Fibroblast of pulmonary artery (primary cell): ENCODE results near the gene TMPRSS7.

ENCODE experiments used
- DNase-seq: peaks from one replicate; pipeline ENCODE4 v3.0.0-alpha.2; 2010; ENCODE audit warnings: low read depth
- H3K4me3 ChIP-seq: replicated peaks from 2 replicates; pipeline ENCODE4 v1.5.1; 2011; ENCODE audit warnings: low read depth, mild to moderate bottlenecking, control low read depth, low read length, moderate library complexity
- TF ChIP-seq, protein P1 (sequence below): IDR thresholded peaks from 2 replicates; pipeline ENCODE4 v1.5.1; 2011; ENCODE audit warnings: mild to moderate bottlenecking, control low read depth, low read length, inconsistent platforms; ENCODE audit errors: missing control alignments

Gene TMPRSS7

DNA sequence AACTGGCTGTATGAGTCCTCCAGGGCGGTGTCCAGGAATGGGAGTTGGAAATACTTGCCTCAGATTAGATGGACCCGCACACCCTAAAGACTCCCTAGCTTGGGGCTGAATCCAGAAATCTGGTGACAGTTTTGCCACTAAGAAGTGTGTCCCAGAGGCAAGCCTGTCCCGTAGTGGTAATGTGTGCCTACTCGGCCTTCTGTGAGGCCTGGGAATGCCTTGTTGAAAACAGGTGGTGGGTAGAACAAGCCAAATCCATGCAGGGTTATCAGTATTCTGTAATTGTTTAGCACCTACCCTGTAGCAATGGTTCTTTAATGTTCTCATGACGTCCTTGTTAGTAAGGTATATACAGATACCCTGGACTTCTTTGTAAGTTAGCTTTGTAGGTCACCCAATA, 53.2 kb downstream of the TMPRSS7 start:
- no peak overlapping the region for H3K4me3 ChIP-seq
- TF ChIP-seq, protein P1, sequence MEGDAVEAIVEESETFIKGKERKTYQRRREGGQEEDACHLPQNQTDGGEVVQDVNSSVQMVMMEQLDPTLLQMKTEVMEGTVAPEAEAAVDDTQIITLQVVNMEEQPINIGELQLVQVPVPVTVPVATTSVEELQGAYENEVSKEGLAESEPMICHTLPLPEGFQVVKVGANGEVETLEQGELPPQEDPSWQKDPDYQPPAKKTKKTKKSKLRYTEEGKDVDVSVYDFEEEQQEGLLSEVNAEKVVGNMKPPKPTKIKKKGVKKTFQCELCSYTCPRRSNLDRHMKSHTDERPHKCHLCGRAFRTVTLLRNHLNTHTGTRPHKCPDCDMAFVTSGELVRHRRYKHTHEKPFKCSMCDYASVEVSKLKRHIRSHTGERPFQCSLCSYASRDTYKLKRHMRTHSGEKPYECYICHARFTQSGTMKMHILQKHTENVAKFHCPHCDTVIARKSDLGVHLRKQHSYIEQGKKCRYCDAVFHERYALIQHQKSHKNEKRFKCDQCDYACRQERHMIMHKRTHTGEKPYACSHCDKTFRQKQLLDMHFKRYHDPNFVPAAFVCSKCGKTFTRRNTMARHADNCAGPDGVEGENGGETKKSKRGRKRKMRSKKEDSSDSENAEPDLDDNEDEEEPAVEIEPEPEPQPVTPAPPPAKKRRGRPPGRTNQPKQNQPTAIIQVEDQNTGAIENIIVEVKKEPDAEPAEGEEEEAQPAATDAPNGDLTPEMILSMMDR: no peak
- no peak for DNase-seq

DNA sequence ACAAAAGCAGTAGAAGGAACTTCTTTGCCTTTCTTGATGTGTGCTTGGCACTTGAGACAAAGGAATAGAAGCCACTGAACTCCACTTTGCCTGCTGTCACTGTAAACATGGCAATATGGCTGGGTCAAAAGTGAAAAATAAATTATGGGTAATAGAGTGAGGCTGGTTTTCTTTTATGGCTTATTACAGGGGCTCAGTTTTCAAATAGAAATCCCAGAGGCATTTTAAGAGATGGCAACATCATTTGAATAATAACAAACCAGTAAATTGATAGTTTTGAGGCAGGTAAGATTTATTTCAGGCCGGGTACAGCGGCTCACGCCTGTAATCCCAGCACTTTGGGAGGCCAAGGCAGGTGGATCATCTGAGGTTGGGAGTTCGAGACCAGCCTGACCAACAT, 54.4 kb downstream of the TMPRSS7 start:
- no peak for DNase-seq
- TF ChIP-seq, protein P1: no peak
- H3K4me3 ChIP-seq: no peak overlapping the region

DNA sequence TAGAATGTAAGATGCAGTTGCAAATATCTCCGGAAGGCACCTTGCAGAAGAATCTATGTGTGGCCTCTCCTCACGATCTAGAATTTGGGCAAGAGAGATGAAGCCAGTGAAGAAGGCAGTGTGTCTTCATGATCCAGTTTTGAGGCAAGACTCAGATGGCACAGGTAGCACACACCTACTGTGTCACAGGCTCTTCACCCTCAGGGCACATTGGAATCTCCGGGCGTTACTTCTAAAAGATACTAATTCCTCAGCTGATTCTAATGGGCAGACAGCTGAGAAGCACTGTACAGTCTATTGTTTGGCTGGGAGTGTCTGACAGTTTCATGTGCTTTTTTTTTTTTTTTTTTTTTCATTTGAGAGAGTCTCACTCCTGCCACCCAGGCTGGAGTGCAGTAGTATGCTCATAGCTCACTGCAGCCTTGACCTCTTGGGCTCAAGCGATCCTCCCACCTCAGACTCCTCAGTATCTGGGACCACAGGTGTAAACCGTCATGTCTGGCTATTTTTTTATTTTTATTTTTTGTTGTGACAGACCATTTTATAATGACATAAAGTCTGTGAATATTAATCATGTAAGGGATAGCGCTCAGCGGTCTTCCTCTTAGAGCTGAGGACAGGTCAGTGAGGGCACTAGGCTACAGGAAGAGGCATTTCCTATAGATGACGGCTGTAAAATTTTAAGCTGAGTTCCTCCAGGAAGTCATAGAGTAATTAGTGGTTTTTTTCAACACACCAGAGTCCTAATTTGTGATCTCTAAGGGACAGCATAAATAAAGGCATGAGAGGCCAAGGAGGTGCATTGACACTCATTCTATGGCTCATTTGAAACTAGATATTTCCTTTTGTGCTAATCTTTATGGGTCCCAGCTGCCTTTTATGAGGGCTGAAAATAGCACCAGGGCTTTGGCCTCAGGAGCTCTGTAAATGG, 55.7 kb downstream of the TMPRSS7 start:
- no peak overlapping the region for H3K4me3 ChIP-seq
- DNase-seq: no peak
- TF ChIP-seq, protein P1: no peak

DNA sequence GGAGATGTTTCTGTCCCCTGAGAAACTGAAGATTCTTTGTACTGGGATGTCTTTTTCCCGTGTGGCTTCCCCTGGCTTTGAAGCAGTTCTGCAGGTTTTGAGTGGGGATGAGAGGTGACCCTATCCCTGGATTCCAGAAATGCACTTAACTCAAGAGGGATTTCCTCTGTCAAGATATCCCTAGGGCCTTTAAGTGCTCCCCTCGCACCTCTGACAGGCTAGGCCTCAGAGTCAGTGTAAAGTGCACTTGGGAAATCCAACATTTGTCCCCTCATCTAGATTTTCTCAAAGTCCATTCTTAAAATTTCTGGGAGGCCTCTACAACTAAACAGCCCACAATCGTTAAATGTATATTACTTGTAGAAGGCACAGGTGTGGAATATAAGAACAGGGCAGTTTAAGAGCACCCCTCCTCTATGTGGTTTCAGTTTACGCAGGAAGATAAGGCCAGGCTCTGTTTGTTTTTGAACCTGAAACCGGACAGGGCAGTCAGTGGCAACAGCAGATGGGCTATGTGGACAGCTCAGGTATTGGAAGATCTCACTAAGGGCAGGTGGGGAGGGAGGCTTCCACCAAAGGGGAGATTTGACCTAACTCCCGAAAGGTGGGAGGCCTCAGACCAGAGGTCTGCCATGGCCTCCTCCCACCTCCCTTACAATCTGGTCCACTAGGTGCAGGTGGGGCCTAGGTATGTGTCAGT, 56.5 kb downstream of the TMPRSS7 start:
- no peak for DNase-seq
- TF ChIP-seq, protein P1: no peak

DNA sequence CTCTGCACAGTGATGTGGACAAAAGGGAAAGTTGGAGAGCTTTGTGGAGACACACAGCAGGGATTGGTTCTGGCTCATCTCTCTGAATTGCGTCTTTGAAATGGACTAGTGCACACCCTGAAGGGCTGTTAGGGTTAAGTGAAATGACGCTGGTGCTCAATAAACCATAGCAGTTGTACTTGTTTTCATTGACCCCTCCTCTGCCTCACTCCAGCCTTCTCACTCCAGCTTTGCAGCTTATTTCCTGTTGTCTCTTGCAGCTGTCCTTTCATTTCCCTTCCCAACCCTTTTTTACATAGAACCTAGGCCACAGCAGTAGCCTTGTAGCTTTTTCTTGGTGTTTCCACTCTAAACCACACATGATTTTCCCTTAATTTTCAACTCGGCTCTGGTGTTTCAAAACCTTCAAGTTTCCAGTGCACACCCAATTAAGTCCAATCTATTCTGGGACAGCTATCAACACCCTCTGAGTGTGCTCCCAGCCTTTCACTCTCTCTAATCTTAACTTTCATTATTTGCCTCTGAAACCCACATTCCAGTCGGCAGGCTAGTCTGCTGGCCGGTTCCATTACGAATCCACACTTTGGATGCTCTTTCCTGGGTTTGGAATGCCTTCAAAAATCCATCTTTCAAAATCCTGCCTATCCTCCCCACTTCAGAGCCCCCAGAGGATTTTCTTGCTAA, 58.1 kb downstream of the TMPRSS7 start:
- TF ChIP-seq, protein P1: no peak
- peak; percentile 55 for DNase-seq
- H3K4me3 ChIP-seq: no peak overlapping the region

More for the DNA sequence above, 56.5 kb downstream of the TMPRSS7 start:
- H3K4me3 ChIP-seq: no peak overlapping the region

DNA sequence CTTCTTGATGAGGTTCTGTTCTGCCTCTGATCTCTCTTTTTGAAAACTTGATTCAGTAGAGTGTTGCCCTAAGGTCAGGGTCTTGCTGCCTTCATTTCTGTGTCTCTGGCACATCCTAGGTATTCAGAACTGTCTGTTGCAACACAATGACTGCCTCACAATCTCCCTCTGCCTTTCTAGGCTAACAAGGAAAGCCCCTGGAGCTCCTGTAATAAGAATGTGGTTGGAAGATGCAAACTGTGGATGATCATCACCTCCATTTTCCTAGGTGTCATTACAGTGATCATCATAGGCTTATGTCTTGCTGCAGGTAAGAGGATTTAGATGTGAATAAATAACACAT, 58.6 kb downstream of the TMPRSS7 start:
- DNase-seq: peak; percentile 43

More for the DNA sequence above, 58.6 kb downstream of the TMPRSS7 start:
- no peak overlapping the region for H3K4me3 ChIP-seq
- TF ChIP-seq, protein P1: no peak
